HCT116 (cell line): ENCODE data around the gene UBE2E3. TPM values are rescaled to one million over a fixed set of nuclear protein-coding genes. Genes with fewer than 3 reads are reported as not detected.

Experiments
- ATAC-seq: fragments of 200-7000 bp; cut with Tn5 transposase; 2 replicates; pipeline ENCODE4 v1.9.1; 2020; ENCODE audit warnings: mild to moderate bottlenecking, moderate library complexity
- BruUV-seq: library from RNA; stranded (reverse); fragments of 400-500 nt; replicated peaks from 2 replicates; lab custom pipeline; 2021; lab: Mats Ljungman, UMichigan
- CTCF ChIA-PET: fragments of 300-600 bp; sonication (Branson Sonifier 250); formaldehyde crosslinking; loops from one replicate; lab custom pipeline; 2021; ENCODE audit warnings: antibody characterized with exemption; lab: Charles Lee
- POLR2A ChIA-PET: fragments of 300-600, 350-600 bp; sonication (Branson Sonifier 250); formaldehyde crosslinking; loops from one replicate; lab custom pipeline; 2021; ENCODE audit warnings: antibody characterized with exemption; lab: Charles Lee
- RAD21 ChIA-PET, 2 experiments: fragments of 300-600 bp; sonication (Branson Sonifier 250); formaldehyde crosslinking; loops; one replicate each; lab custom pipeline; 2023; ENCODE audit warnings: low total read pairs in 2 of 2; ENCODE audit not compliant: uncharacterized antibody in 2 of 2, unreplicated experiment in 2 of 2, low non-redundant PET in 1 of 2; lab: Charles Lee
- DNase-seq: peaks from one replicate; pipeline ENCODE4 v3.0.0-alpha.2; 2010; ENCODE audit warnings: low read depth, low spot score
- H2AFZ ChIP-seq: fragments of 200-600 bp; shearing (Covaris generic), sonication (generic); 2 replicates; pipeline ENCODE4 v1.6.1; 2017; ENCODE audit warnings: low read depth, mixed run types, mixed read lengths, antibody characterized with exemption, low read length; ENCODE audit not compliant: poor library complexity, severe bottlenecking
- H3K27ac ChIP-seq: 2 replicates; pipeline ENCODE4 v1.5.1; 2012; ENCODE audit warnings: low read depth, low read length
- H3K27me3 ChIP-seq: fragments of 200-600 bp; sonication (generic); 2 replicates; pipeline ENCODE4 v1.6.1; 2016; ENCODE audit warnings: mixed run types, low read length, mixed read lengths; ENCODE audit not compliant: insufficient read depth
- H3K36me3 ChIP-seq, 2 experiments: fragments of 200-500 bp in 1 of 2; fragments of 200-600 bp in 1 of 2; sonication (Bioruptor generic) in 1 of 2; sonication (generic) in 1 of 2; 2 replicates each; pipeline versions ENCODE4 v1.5.1 to v1.6.1; 2014 to 2016; ENCODE audit warnings: low read length in 2 of 2, inconsistent platforms in 1 of 2, mixed read lengths in 1 of 2, mixed run types in 1 of 2; ENCODE audit not compliant: insufficient read depth in 2 of 2, control insufficient read depth in 1 of 2
- H3K4me1 ChIP-seq, 2 experiments: fragments of 200-600 bp in 1 of 2; sonication (generic) in 1 of 2; 2 replicates each; pipeline versions ENCODE4 v1.5.1 to v1.6.1; 2012 to 2017; ENCODE audit warnings: low read length in 2 of 2, inconsistent platforms in 1 of 2, mild to moderate bottlenecking in 1 of 2, mixed read lengths in 1 of 2, mixed run types in 1 of 2, moderate library complexity in 1 of 2; ENCODE audit not compliant: insufficient read depth in 2 of 2, control insufficient read depth in 1 of 2
- H3K4me2 ChIP-seq: fragments of 200-600 bp; sonication (generic); 2 replicates; pipeline ENCODE4 v1.6.1; 2017; ENCODE audit warnings: mixed run types, low read length, mixed read lengths
- H3K4me3 ChIP-seq, 2 experiments: fragments of 200-600 bp in 1 of 2; sonication (generic) in 1 of 2; replicated peaks in 1 of 2; 2 replicates each; pipeline ENCODE4 v1.5.1; 2011 to 2016; ENCODE audit warnings: low read length in 2 of 2, control low read depth in 1 of 2, low read depth in 1 of 2, mild to moderate bottlenecking in 1 of 2, mixed read lengths in 1 of 2, mixed run types in 1 of 2
- H3K79me2 ChIP-seq: fragments of 200-600 bp; sonication (generic); 2 replicates; pipeline ENCODE4 v1.6.1; 2017; ENCODE audit warnings: mild to moderate bottlenecking, mixed run types, low read length, moderate library complexity, mixed read lengths; ENCODE audit not compliant: insufficient read depth
- H3K9ac ChIP-seq: fragments of 200-600 bp; sonication (generic); 2 replicates; pipeline ENCODE4 v1.6.1; 2016; ENCODE audit warnings: low read length, mixed read lengths
- H3K9me2 ChIP-seq: fragments of 200-600 bp; sonication (generic), shearing (Covaris generic); 2 replicates; pipeline ENCODE4 v1.6.1; 2017; ENCODE audit warnings: mixed run types, mild to moderate bottlenecking, moderate library complexity; ENCODE audit not compliant: insufficient read depth
- H3K9me3 ChIP-seq, 2 experiments: fragments of 200-500 bp in 1 of 2; fragments of 200-600 bp in 1 of 2; sonication (Bioruptor generic) in 1 of 2; sonication (generic) in 1 of 2; 2 replicates each; pipeline ENCODE4 v1.6.1; 2014 to 2017; ENCODE audit warnings: low read length in 2 of 2, mixed read lengths in 2 of 2, inconsistent platforms in 1 of 2, low read depth in 1 of 2, mild to moderate bottlenecking in 1 of 2, mixed run types in 1 of 2, moderate library complexity in 1 of 2; ENCODE audit not compliant: control insufficient read depth in 1 of 2, insufficient read depth in 1 of 2
- H4K20me1 ChIP-seq: fragments of 200-600 bp; sonication (generic), shearing (Covaris generic); 2 replicates; pipeline ENCODE4 v1.6.1; 2017; ENCODE audit warnings: mixed run types, mild to moderate bottlenecking, moderate library complexity; ENCODE audit not compliant: insufficient read depth
- ATF3 ChIP-seq: IDR thresholded peaks from 2 replicates; pipeline ENCODE4 v1.6.1; 2012
- CEBPB ChIP-seq: IDR thresholded peaks from 2 replicates; pipeline ENCODE4 v1.6.1; 2012; ENCODE audit warnings: low read depth
- CTCF ChIP-seq, 3 experiments: fragments of 200-600 bp in 1 of 3; sonication (generic) in 1 of 3; IDR thresholded peaks in 2 of 3; conservative IDR thresholded peaks in 1 of 3; 2 replicates each; pipeline ENCODE4 v1.5.1; 2012 to 2017; ENCODE audit warnings: low read depth in 2 of 3, low read length in 2 of 3, antibody characterized with exemption in 1 of 3, borderline replicate concordance in 1 of 3, control low read depth in 1 of 3, mild to moderate bottlenecking in 1 of 3, mixed read lengths in 1 of 3, mixed run types in 1 of 3, moderate library complexity in 1 of 3; ENCODE audit not compliant: insufficient read depth in 1 of 3
- EGR1 ChIP-seq: IDR thresholded peaks from 2 replicates; pipeline ENCODE4 v1.6.1; 2012; ENCODE audit warnings: low read depth
- ELF1 ChIP-seq: IDR thresholded peaks from 2 replicates; pipeline ENCODE4 v1.6.1; 2012; ENCODE audit warnings: low read depth, borderline replicate concordance
- EZH2 ChIP-seq: fragments of 200-600 bp; sonication (generic); IDR thresholded peaks from 2 replicates; pipeline ENCODE4 v1.6.1; 2017; ENCODE audit warnings: antibody characterized with exemption, mixed run types
- EZH2phosphoT487 ChIP-seq: fragments of 200-600 bp; IDR thresholded peaks from 2 replicates; pipeline ENCODE4 v1.6.1; 2018; ENCODE audit warnings: antibody characterized with exemption, borderline replicate concordance
- FOSL1 ChIP-seq: IDR thresholded peaks from 2 replicates; pipeline ENCODE4 v1.6.1; 2012; ENCODE audit warnings: low read depth
- POLR2A ChIP-seq: IDR thresholded peaks from 2 replicates; pipeline ENCODE4 v1.7.0; 2011; ENCODE audit warnings: borderline replicate concordance; ENCODE audit not compliant: insufficient read depth, insufficient read length; ENCODE audit errors: extremely low read depth
- POLR2AphosphoS5 ChIP-seq: IDR thresholded peaks from 2 replicates; pipeline ENCODE4 v1.6.1; 2011; ENCODE audit warnings: mild to moderate bottlenecking, low read depth, low read length, moderate library complexity
- RAD21 ChIP-seq: IDR thresholded peaks from 2 replicates; pipeline ENCODE4 v1.6.1; 2012; ENCODE audit warnings: low read depth, mild to moderate bottlenecking
- SIN3A ChIP-seq: IDR thresholded peaks from 2 replicates; pipeline ENCODE4 v1.6.1; 2012; ENCODE audit warnings: low read depth
- SRF ChIP-seq: IDR thresholded peaks from 2 replicates; pipeline ENCODE4 v1.6.1; 2012; ENCODE audit warnings: low read depth
- TCF7L2 ChIP-seq: IDR thresholded peaks from 2 replicates; pipeline ENCODE4 v1.7.0; 2011; ENCODE audit warnings: borderline replicate concordance, inconsistent platforms; ENCODE audit not compliant: insufficient read depth, insufficient read length; ENCODE audit errors: extremely low read depth
- ZBTB33 ChIP-seq: IDR thresholded peaks from 2 replicates; pipeline ENCODE4 v1.6.1; 2011; ENCODE audit warnings: mild to moderate bottlenecking, low read length, moderate library complexity; ENCODE audit not compliant: insufficient replicate concordance; ENCODE audit errors: extremely low read depth
- ZFX ChIP-seq: fragments of 450-650 bp; IDR thresholded peaks from 2 replicates; pipeline ENCODE4 v1.6.1; 2017
- intact Hi-C: fragments of 100-400 bp; cut with micrococcal nuclease; formaldehyde crosslinking; loops from 2 replicates; pipeline ENCODE4 v1.10.0; 2022
- total RNA-seq: library from RNA; stranded (reverse); gene quantifications from one replicate; pipeline ENCODE4 v1.2.1, GENCODE V29; 2021; ENCODE audit not compliant: unreplicated experiment

Gene UBE2E3
- total RNA-seq, 1 experiment from 2014 or later, result 64.2 TPM

GRCh38 chr2:180990337-180990736 lies 9.9 kb downstream of the UBE2E3 start:
- POLR2A ChIA-PET, result no interaction called here

GRCh38 chr2:180990794-180991193 lies 10.4 kb downstream of the UBE2E3 start:
- peaks cover 8% of the 10 kb centered on the region; the same call in 1 of the 2 replicates for H4K20me1 ChIP-seq
- RAD21 ChIA-PET, result no interaction called here
- no peaks in the 10 kb centered on the region for H3K27me3 ChIP-seq
- no peak overlapping the region for H2AFZ ChIP-seq
- no peak for ATAC-seq
- H3K4me2 ChIP-seq, result no peak overlapping the region
- no peak overlapping the region for H3K27ac ChIP-seq
- H3K9me2 ChIP-seq, result no peaks in the 10 kb centered on the region
- CTCF ChIA-PET, result interaction anchor here (0.9 kb wide), 1 partner anchor 471 kb away, joined by 4 read pairs; no protein-coding TSS in a partner anchor
- BruUV-seq, result no TSS peak
- peaks cover 0 to 5% of the 10 kb centered on the region in 2 experiments; a peak in 1 of 4 replicates for H3K36me3 ChIP-seq
- no peak overlapping the region for H3K9ac ChIP-seq
- no peak overlapping the region for H3K4me3 ChIP-seq
- POLR2A ChIA-PET, result no interaction called here
- no peak for DNase-seq
- no peaks in the 10 kb centered on the region for H3K4me1 ChIP-seq
- no peaks in the 10 kb centered on the region for H3K9me3 ChIP-seq
- peaks cover 88% of the 10 kb centered on the region for H3K79me2 ChIP-seq
- intact Hi-C loops, result no loop called here
- TF ChIP-seq EZH2 (no peak), EGR1 (no peak), CEBPB (no peak), ELF1 (no peak), POLR2AphosphoS5 (no peak), ATF3 (no peak), POLR2A (no peak), CTCF (IDR thresholded peaks at IDR 0.05 in 2 of 3, conservative IDR thresholded peaks at IDR 0.05 in 1 of 3; ENCODE audit: borderline replicate concordance in 1 of 3, insufficient read depth in 1 of 3, low read depth in 2 of 3, low read length in 2 of 3) (no peak), FOSL1 (no peak), RAD21 (no peak), ZBTB33 (no peak), EZH2phosphoT487 (no peak), SIN3A (no peak)

More at GRCh38 chr2:180990337-180990736, 9.9 kb downstream of the UBE2E3 start:
- no TSS peak for BruUV-seq
- Histone ChIP-seq H3K4me2 (no peak overlapping the region), H3K27me3 (no peaks in the 10 kb centered on the region), H2AFZ (no peak overlapping the region), H3K27ac (no peak overlapping the region), H3K9me3 (no peaks in the 10 kb centered on the region), H3K9ac (no peak overlapping the region), H4K20me1 (peaks cover 8% of the 10 kb centered on the region; the same call in 1 of the 2 replicates), H3K4me3 (no peak overlapping the region), H3K4me1 (no peaks in the 10 kb centered on the region), H3K36me3 (peaks cover 0 to 5% of the 10 kb centered on the region in 2 experiments; a peak in 1 of 4 replicates), H3K79me2 (peaks cover 88% of the 10 kb centered on the region), H3K9me2 (no peaks in the 10 kb centered on the region)
- no peak for DNase-seq
- intact Hi-C loops, result no loop called here
- TF ChIP-seq ZFX (no peak), EGR1 (no peak), EZH2 (no peak), ATF3 (no peak), RAD21 (no peak), TCF7L2 (no peak), ELF1 (no peak), POLR2AphosphoS5 (no peak), CEBPB (no peak), SRF (no peak)
- no peak for ATAC-seq
- ChIA-PET CTCF (no interaction called here), RAD21 (no interaction called here)
